ENCODE results near the gene RAG2. TPM values are rescaled to one million over a fixed set of nuclear protein-coding genes. Genes with fewer than 3 reads are reported as not detected.

The RAG2 gene
- total RNA-seq = 0.09 TPM
- polyA plus RNA-seq (ENCODE audit: insufficient read depth in 1 of 8, insufficient read length in 8 of 8, low replicate concordance in 1 of 8) = under 1 TPM in 5 of 8 donors, not detected in 3; 0.18 to 0.53 (median 0.28) TPM
- long read RNA-seq, donor 1 = 0 reads
- long read RNA-seq, donor 2 = 0 reads
- long read RNA-seq, donor 3 = 0 reads
- long read RNA-seq, donor 4 = 0 reads
- long read RNA-seq, donor 5, partial matches to known transcripts = 0 of 1 reads
- long read RNA-seq, donor 5, other reads (novel, unspliced or antisense) = 0 of 1 reads
- long read RNA-seq, donor 6, partial matches to known transcripts = 81 of 132 reads
- long read RNA-seq, donor 6, other reads (novel, unspliced or antisense) = 51 of 132 reads
- long read RNA-seq, donor 7 = 0 reads
- long read RNA-seq, donor 8 = 0 reads
- long read RNA-seq, donor 9 = 0 reads
- long read RNA-seq, donor 10, partial matches to known transcripts = 0 of 1 reads
- long read RNA-seq, donor 10, other reads (novel, unspliced or antisense) = 0 of 1 reads
- long read RNA-seq, donor 11, partial matches to known transcripts = 38 of 48 reads
- long read RNA-seq, donor 11, other reads (novel, unspliced or antisense) = 10 of 48 reads

DNA sequence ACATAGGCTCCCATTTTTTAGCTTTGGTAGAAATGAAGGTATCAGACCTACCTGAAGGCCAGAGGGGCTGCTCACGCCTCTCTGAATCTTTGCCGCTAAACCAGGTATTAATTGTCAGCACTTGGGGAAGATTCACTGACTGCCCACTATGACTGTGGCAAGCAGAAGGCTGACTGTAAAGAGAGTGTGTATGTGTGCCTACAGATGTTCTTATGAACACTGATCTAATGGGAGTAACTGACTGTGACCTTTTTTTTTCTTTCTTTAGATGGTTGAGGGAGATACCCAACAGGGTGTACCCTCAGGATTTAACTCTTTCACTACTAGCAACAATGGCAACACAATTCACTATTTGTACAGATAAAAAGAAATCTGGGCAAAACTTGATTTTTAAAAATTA, at the start of gene RAG2:
Gene RAG2, minus strand, starts transcription at position 186 of the 400 bp plus-strand sequence. CDS start 4,068 bp downstream, outside the sequence.
- no peak within 1 kb of the TSS for H3K27ac ChIP-seq (ENCODE audit: low read length)
- H3K27me3 ChIP-seq (ENCODE audit: control insufficient read depth, insufficient read depth, low read length) = no peaks in the 10 kb centered on the region
- WGBS (ENCODE audit: insufficient coverage) = 92% methylated on average over 2 of the region's 2 CpGs
- no peaks in the 10 kb centered on the region for H3K36me3 ChIP-seq (ENCODE audit: control insufficient read depth, insufficient read depth, low read length)
- no peak within 1 kb of the TSS for H3K4me3 ChIP-seq (ENCODE audit: low read length)
- no peaks in the 10 kb centered on the region for H3K9me3 ChIP-seq (replicated peaks; ENCODE audit: control insufficient read depth, low read depth, low read length)
- DNase-seq = no peak
- peaks cover 3% of the 10 kb centered on the region for H3K4me1 ChIP-seq (ENCODE audit: control insufficient read depth, insufficient read depth, low read length)

DNA sequence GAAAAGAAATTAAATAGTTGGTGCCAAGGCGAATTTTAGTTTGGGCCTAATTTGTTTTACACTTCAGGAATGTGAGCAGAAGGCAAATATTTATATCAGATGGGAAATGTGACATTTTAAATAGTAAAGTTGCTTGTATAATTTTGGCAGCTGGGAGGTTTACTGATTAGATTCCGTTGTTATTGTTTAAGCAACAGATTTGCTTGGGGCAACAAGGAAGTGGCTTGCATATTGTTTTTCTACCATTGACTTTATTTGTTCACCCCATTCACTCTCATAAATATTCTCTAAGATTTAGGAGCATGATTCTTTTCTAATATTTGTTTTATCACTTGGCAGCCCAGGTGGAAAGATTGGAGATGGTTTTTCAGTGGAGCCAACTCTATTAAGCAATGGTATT, 40.5 kb upstream of the RAG2 start:
- no peak overlapping the region for H3K27ac ChIP-seq (ENCODE audit: low read length)

DNA sequence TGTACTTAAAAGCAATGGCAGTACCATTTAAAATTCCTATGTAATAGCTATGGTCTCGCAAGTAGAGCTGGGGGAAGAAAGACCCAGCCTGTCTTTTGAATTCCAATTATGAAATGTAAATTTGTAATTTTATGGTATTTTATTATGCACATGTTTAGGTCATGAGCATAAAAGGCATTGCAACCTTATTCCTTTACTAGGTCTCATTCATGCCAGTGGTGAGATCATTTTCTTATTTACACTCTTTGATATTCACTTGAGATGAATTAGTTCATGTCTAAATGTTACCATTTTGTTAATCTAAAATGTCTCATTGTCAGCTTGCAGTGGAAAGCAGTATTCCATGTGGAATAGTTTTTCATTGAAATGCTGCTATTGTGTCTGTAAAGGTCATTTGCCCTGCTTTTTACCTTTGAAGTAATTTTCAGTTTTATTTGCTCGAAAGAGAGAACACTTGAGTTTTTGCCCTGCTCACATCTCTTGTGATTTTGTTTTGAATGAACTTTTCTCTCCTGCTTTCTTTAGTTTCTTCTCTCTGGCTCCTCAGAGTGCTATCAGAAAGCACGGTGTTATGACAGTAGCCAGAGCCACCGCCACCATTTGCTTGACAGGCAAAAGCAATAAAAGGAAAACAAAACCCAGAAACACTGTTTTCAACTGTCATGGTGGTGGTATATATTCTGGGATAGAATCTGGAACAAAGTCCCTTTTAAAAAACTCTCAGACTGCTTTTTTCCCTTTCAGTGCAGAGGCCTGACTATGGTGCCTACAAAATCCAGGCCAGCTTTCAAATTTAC, 37.2 kb upstream of the RAG2 start:
- Histone ChIP-seq H3K4me3 (ENCODE audit: low read length) (no peak overlapping the region), H3K4me1 (ENCODE audit: control insufficient read depth, insufficient read depth, low read length) (no peaks in the 10 kb centered on the region), H3K27ac (ENCODE audit: low read length) (no peak overlapping the region), H3K27me3 (ENCODE audit: control insufficient read depth, insufficient read depth, low read length) (no peaks in the 10 kb centered on the region), H3K9me3 (replicated peaks; ENCODE audit: control insufficient read depth, low read depth, low read length) (no peaks in the 10 kb centered on the region), H3K36me3 (ENCODE audit: control insufficient read depth, insufficient read depth, low read length) (peaks cover 3% of the 10 kb centered on the region)
- no CpG with 5 or more reads among the region's 4 CpGs for WGBS (ENCODE audit: insufficient coverage)
- no peak for DNase-seq

More for the DNA sequence above, 40.5 kb upstream of the RAG2 start:
- no peak for DNase-seq
- Histone ChIP-seq H3K9me3 (replicated peaks; ENCODE audit: control insufficient read depth, low read depth, low read length) (no peaks in the 10 kb centered on the region), H3K4me3 (ENCODE audit: low read length) (no peak overlapping the region), H3K36me3 (ENCODE audit: control insufficient read depth, insufficient read depth, low read length) (peaks cover 3% of the 10 kb centered on the region), H3K4me1 (ENCODE audit: control insufficient read depth, insufficient read depth, low read length) (no peaks in the 10 kb centered on the region), H3K27me3 (ENCODE audit: control insufficient read depth, insufficient read depth, low read length) (no peaks in the 10 kb centered on the region)
- WGBS (ENCODE audit: insufficient coverage) = 100% methylated on average over 1 of the region's 2 CpGs

DNA sequence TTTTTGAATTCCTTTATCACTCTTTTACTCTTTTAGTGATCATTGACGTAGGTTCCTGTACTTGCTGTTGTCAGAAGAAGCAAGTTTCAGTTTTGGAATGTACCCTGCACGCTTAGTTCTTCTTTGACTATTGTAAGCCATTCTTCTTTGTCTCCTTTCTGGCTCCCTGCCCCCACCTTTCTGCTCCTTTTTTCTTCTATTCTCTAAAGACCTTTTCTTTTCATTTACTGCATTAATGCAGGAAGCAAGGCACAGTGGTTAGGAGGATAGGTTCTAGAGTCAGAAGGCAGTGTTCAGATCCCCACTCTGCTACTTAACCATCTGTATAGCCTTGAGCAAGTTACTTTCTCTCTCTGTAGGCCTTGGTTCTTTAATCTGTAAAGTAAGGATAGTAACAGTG, 33.7 kb upstream of the RAG2 start:
- no peaks in the 10 kb centered on the region for H3K27me3 ChIP-seq (ENCODE audit: control insufficient read depth, insufficient read depth, low read length)
- no CpG with 5 or more reads among the region's 2 CpGs for WGBS (ENCODE audit: insufficient coverage)
- no peak overlapping the region for H3K27ac ChIP-seq (ENCODE audit: low read length)
- peaks cover 2% of the 10 kb centered on the region for H3K4me1 ChIP-seq (ENCODE audit: control insufficient read depth, insufficient read depth, low read length)
- no peak overlapping the region for H3K4me3 ChIP-seq (ENCODE audit: low read length)
- no peak for DNase-seq
- no peaks in the 10 kb centered on the region for H3K36me3 ChIP-seq (ENCODE audit: control insufficient read depth, insufficient read depth, low read length)
- no peaks in the 10 kb centered on the region for H3K9me3 ChIP-seq (replicated peaks; ENCODE audit: control insufficient read depth, low read depth, low read length)

DNA sequence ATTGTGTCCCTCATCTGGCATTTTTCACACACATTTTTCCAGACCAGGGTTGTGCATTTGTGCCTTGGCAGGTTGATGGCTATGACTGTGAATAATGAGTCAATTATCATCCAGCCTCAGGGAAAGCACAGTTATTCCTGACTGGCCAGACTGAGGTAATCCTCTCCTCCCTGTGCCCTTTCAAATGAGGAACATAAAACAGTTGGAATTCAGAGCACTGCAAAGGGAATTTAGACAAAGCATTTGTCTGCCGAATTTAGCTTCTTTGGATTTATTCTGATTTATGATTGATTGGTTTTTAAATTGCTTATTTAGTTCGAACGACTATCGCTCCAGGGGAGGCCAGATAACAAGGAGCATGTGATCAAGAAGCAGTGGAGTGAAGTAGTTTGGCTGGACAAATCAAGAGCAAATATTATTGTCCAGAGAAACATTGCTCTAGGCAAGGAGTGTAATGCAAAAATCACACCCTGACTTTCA, 30.8 kb upstream of the RAG2 start:
- H3K27ac ChIP-seq (ENCODE audit: low read length) = no peak overlapping the region
- no peak for DNase-seq
- no peak overlapping the region for H3K4me3 ChIP-seq (ENCODE audit: low read length)
- H3K9me3 ChIP-seq (replicated peaks; ENCODE audit: control insufficient read depth, low read depth, low read length) = no peaks in the 10 kb centered on the region
- WGBS (ENCODE audit: insufficient coverage) = 41% methylated on average over 4 of the region's 4 CpGs
- H3K4me1 ChIP-seq (ENCODE audit: control insufficient read depth, insufficient read depth, low read length) = peaks cover 2% of the 10 kb centered on the region
- H3K36me3 ChIP-seq (ENCODE audit: control insufficient read depth, insufficient read depth, low read length) = peaks cover 2% of the 10 kb centered on the region
- no peaks in the 10 kb centered on the region for H3K27me3 ChIP-seq (ENCODE audit: control insufficient read depth, insufficient read depth, low read length)

DNA sequence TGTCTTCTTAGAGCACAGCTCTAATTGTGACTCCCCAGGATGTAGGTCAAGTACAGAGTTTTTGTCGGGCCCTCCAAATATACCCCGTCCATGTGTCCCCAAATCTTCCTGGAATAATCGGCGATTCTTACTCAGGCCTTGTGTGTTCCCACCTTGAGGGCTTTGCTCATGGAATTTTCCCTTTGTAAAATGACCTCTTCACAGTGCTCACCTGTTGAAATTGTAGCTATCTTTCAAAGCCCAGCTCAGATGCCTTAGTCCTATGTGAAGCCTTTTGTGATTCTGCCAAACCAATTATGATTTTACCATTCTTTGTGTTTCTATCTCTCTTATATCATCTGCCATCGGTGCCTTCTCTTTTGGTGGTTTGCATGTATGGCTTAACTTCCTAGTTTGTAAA, 30.1 kb upstream of the RAG2 start:
- 90% methylated on average over 4 of the region's 5 CpGs for WGBS (ENCODE audit: insufficient coverage)
- no peak for DNase-seq
- Histone ChIP-seq H3K27me3 (ENCODE audit: control insufficient read depth, insufficient read depth, low read length) (no peaks in the 10 kb centered on the region), H3K27ac (ENCODE audit: low read length) (no peak overlapping the region), H3K9me3 (replicated peaks; ENCODE audit: control insufficient read depth, low read depth, low read length) (no peaks in the 10 kb centered on the region), H3K4me1 (ENCODE audit: control insufficient read depth, insufficient read depth, low read length) (peaks cover 2% of the 10 kb centered on the region), H3K36me3 (ENCODE audit: control insufficient read depth, insufficient read depth, low read length) (peaks cover 2% of the 10 kb centered on the region), H3K4me3 (ENCODE audit: low read length) (no peak overlapping the region)

DNA sequence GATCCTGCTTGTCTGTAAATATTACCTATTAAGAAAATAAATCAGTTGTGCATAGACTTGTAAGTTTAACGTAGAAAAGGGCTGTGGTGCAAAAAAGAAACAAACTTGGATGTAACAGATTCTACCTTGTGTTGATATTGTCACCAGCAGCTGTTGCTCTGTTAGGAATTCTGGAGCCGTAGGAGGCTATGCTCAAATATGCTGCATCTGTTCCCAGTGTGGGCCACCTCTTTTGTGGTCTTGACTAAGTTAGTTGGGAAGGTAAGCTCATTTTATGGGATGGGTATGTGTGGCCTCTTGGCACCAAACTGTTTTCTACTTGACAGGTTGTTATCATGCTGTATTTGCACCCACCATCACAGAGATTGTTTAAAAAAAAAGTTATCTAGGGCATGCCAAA, 29.4 kb upstream of the RAG2 start:
- Histone ChIP-seq H3K27ac (ENCODE audit: low read length) (no peak overlapping the region), H3K9me3 (replicated peaks; ENCODE audit: control insufficient read depth, low read depth, low read length) (no peaks in the 10 kb centered on the region), H3K27me3 (ENCODE audit: control insufficient read depth, insufficient read depth, low read length) (no peaks in the 10 kb centered on the region), H3K36me3 (ENCODE audit: control insufficient read depth, insufficient read depth, low read length) (peaks cover 2% of the 10 kb centered on the region), H3K4me1 (ENCODE audit: control insufficient read depth, insufficient read depth, low read length) (peaks cover 2% of the 10 kb centered on the region), H3K4me3 (ENCODE audit: low read length) (no peak overlapping the region)
- DNase-seq = no peak
- 59% methylated on average over 2 of the region's 2 CpGs for WGBS (ENCODE audit: insufficient coverage)

DNA sequence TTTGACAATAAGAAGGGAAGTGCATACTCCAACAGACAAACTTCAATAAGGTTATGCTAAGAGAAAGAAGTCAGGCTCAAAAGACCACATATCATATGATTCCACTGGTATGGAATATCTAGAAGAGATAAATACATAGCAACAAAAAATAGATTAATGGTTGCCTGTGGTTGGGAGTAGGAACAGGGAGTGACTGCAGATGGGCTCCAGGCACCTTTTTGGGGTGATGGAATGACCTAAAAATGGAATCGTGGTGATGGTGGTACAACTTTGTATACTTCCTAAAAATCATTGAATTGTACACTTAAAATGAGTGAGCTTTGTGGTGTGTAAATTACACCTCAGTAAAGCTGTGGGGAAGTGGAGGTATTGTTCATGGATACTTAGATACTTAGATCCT, 29.0 kb upstream of the RAG2 start:
- H3K4me3 ChIP-seq (ENCODE audit: low read length) = no peak overlapping the region
- H3K27me3 ChIP-seq (ENCODE audit: control insufficient read depth, insufficient read depth, low read length) = no peaks in the 10 kb centered on the region
- no peak overlapping the region for H3K27ac ChIP-seq (ENCODE audit: low read length)
- H3K9me3 ChIP-seq (replicated peaks; ENCODE audit: control insufficient read depth, low read depth, low read length) = no peaks in the 10 kb centered on the region
- no CpG with 5 or more reads among the region's 1 CpG for WGBS (ENCODE audit: insufficient coverage)
- H3K36me3 ChIP-seq (ENCODE audit: control insufficient read depth, insufficient read depth, low read length) = peaks cover 2% of the 10 kb centered on the region
- DNase-seq = no peak
- peaks cover 2% of the 10 kb centered on the region for H3K4me1 ChIP-seq (ENCODE audit: control insufficient read depth, insufficient read depth, low read length)

DNA sequence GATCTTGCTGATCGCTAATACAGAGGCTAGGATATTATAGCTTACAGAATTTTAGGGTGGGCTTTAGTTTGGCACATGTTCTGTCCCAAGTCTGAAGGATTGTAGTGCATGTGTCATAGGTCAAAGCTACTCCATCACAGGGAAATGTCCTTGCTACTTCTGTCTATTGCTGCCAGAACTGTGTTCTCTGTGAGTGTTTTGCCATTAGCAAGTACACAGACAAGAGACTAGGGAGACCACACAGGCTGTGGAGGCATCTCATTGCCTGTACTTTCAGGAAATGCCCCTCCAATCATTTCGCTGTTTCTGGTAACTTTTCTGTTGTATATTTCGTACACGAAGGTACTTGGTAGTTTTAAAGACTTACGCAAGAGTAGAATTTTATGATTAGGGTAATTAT, 25.5 kb upstream of the RAG2 start:
- Histone ChIP-seq H3K27ac (ENCODE audit: low read length) (no peak overlapping the region), H3K9me3 (replicated peaks; ENCODE audit: control insufficient read depth, low read depth, low read length) (no peaks in the 10 kb centered on the region), H3K4me1 (ENCODE audit: control insufficient read depth, insufficient read depth, low read length) (peaks cover 8% of the 10 kb centered on the region), H3K4me3 (ENCODE audit: low read length) (no peak overlapping the region), H3K36me3 (ENCODE audit: control insufficient read depth, insufficient read depth, low read length) (peaks cover 2% of the 10 kb centered on the region), H3K27me3 (ENCODE audit: control insufficient read depth, insufficient read depth, low read length) (no peaks in the 10 kb centered on the region)
- DNase-seq = no peak
- no CpG with 5 or more reads among the region's 5 CpGs for WGBS (ENCODE audit: insufficient coverage)
